Nucleus accumbens (tissue), 56 donors: Measurements from ENCODE around the gene ARHGAP1.
A peak's percentile ranks its signal among the peaks of the same experiment; 100 is the strongest.
"Not testable (repeated sequence)": the region's sequence is repeated elsewhere in the genome, so short reads cannot be mapped to it uniquely, and the experiment has no call there.

ENCODE experiments used
- DNase-seq, 56 donors: peaks; one replicate each; lab custom pipeline; 2025; lab: John Stamatoyannopoulos, UW

ARHGAP1 gene

DNA sequence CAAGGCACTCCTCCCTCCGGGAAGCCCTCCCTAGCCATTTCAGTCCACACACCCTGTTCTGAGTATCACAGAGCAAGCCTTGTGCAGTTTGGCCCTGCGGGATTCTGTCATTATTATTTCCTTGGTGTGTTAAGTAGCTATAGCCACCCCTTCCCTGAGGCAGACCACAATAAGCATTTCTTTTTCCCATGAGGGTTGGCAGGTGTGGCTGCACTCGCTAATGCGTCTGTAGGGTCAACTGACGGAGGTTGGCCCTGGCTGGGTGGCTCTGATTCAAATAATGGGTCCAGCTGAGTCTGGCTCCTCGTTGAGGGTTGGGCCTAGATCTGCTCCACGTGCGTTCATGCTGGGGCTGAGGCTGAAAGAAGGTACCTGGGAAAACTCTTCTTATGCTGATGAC lies 23.7 kb upstream of the ARHGAP1 start:
- no peak for DNase-seq

DNA sequence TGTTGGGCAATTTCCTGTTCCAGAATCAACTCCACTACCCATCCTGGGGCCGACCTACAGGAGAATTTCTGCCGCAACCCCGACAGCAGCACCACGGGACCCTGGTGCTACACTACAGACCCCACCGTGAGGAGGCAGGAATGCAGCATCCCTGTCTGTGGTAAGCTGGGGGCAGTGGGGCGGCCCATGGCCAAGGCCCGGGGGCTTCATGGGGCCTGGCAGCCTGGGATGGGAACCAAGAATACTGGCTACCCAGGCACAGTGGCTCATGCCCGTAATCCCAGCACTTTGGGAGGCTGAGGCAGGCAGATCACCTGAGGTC lies 22.9 kb upstream of the ARHGAP1 start:
- DNase-seq = no peak

DNA sequence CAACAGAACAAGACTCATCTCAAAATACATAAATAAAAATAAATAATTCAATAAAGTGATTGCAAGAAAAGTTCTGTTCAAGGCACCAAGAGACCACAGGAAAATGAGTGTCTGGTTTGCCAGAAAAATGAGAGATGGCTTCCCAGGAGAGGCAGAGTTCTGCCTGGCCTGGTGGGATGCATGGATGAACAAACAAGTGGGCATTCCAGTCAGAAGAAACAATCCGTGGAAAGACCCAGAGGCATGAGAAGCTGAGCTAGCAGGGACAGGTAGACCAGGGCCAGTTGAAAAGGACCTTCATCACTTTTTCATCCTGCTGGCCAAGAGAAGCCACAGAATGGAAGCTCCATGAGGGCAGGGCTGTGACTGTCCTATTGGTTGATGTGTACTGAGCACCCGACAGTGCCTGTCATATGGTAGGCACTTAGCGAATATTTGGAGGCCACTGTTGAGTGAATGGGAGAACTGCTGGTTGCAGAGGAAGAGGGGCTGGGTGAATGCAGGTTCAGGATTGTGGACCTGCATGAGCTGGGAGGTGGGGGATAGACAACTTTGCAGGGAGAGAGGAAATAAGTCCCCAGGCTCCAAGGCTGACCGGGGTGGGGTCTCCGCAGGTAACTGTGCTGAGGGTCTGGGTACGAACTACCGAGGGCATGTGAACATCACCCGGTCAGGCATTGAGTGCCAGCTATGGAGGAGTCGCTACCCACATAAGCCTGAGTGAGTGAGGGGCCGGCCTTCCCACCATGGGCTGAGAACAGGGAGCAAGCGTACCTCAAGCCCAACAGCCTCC lies 22.3 kb upstream of the ARHGAP1 start:
- no peak for DNase-seq

DNA sequence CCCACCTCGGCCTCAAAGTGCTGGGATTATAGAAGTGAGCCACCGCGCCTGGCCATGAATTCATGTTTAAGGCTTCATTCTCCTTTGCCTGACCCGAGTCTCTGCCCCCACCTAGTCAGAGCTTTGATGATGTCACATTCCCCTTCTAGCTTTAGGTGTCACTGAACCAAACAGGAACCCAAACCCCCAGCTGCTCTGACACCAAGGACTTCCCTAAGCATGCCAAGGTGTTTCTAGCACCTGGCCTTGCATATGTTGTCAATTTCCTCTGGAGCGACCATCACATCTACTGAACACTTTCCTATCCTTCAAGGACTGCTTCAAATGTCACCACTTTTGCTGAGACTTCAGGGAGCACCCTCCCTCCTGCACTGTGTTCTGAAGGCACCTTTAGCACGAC lies 20.9 kb upstream of the ARHGAP1 start:
- no peak for DNase-seq

DNA sequence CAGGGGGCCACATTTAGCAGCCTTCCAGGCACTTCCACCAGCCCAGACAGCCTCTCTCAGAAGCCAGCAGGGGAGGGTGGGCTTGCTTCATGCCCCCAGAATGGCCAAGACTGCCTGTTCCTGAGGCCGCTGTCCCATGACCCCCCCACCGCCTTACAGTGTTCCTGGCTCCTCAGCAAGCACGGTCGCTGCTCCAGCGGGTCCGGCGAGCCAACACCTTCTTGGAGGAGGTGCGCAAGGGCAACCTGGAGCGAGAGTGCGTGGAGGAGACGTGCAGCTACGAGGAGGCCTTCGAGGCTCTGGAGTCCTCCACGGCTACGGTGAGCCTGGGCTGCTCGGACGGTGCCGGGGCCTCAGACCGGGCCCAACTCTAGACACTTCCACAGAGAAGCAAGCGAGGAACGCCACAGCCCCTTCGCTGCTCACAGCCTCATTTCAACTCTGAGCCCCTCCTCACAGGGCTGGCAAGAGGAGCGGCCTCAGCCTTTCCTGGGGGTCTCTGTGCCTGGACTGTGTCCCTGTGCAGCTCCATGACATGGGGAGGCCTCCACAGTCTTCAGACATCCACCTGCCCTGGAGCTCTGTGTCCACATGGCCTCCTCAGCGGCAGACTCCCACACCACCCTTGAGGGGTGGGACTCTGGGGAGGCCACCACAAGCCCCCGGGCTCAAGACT lies 19.3 kb upstream of the ARHGAP1 start:
- DNase-seq = no peak

DNA sequence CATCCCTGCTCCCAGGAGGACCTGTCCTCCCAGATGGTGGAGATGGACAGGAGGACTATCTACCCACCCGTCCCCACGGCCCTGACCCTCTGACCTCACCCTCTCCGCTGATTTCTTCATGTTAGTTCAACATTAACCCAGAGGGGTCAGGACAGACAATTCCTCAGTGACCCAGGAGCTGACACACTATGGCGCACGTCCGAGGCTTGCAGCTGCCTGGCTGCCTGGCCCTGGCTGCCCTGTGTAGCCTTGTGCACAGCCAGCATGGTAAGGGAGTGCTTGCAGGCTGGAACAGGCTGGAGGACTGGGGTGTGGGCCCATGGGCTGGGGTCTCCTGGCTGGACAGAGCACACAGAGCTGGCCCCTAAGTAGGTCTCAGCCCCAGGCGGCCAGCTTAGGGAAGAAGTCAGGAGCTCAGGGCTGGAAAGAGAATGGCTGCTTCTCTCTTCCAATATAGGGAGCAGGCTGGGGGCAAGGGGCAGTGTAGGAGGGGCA lies 18.7 kb upstream of the ARHGAP1 start, which contains the start of gene F2:
Gene F2, plus strand, starts transcription at position 166 of the 495 bp plus-strand sequence. Its CDS starts 23 bp downstream, at position 189.
- DNase-seq = no peak

DNA sequence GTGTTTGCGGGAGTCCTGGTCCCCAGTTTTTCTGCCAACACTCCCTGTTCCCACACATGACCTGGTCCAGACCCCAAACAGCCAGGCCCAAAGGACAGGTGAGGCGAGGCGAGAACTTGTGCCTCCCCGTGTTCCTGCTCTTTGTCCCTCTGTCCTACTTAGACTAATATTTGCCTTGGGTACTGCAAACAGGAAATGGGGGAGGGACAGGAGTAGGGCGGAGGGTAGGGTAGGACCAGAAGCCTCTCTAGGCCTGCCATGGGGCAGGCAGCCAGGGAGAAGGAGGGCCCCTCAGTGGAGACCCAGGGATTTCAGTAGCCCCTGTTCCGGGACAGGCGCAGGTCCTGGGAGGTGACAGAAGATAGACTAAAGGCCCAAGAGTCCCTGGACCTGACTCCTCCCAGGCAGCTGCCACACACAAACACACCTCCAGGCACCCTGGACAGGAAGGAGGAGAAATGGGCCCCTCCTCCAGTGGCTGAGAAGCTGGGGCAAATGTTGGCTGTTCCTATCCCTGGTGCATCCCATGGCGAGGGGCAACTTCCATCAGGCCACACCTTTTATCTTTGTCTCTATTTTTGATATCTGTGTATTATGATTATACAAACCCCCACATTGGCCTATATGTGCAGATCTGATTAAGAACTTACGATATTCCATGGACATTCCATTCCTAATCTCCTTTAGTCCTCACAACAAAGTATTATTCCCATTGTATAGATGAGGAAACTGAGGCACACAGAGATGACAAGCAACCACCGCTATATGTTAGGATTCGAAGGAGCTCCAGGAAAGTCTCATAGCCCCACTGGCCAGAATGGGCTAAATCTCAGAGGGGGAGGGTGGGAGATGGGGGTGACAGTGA lies 18.0 kb upstream of the ARHGAP1 start:
- no peak for DNase-seq

DNA sequence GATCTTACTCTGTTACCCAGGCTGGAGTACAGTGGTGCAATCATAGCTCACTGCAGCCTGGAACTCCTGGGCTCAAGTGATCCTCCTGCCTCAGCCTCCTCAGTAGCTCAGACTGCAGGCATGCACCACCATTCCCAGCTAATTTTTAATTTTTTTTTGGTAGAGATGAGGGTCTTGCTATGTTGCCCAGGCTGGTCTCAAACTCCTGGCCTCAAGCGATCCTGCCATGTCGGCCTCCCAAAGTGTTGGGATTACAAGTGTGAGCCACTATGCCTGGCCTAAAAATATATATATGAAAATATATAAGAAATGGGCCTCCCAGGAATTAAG lies 17.4 kb upstream of the ARHGAP1 start:
- not testable (repeated sequence) for DNase-seq

DNA sequence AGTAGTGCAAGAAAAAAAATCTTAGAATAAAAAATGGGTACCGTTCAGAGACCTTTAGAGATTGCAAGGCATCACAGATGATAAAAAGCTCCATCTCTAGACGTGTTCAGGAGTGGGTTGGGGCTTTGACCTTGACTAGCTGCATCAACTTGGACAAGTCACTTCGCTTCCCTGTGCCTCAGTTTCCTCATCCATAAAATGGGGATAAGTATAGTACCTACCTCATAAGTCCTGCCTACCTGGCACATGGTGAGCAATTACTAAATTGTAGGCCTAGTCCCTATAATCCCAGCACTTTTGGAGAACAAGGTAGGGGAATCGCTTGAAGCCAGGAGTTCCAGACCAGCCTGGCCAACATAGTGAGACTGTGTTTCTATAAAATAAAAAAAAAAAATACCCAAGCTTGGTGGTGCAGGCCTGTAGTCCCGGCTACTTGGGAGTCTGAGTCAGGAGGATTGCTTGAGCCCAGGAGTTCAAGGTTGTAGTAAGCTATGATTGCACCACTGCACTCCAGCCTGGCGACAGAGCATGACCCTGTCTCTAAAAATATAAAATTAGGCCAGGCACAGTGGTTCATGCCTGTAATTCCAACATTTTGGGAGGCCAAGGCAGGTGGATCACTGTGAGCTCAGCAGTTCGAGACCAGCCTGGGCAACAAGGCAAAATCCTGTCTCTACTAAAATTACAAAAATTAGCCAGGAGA lies 12.6 kb upstream of the ARHGAP1 start:
- no peak for DNase-seq

DNA sequence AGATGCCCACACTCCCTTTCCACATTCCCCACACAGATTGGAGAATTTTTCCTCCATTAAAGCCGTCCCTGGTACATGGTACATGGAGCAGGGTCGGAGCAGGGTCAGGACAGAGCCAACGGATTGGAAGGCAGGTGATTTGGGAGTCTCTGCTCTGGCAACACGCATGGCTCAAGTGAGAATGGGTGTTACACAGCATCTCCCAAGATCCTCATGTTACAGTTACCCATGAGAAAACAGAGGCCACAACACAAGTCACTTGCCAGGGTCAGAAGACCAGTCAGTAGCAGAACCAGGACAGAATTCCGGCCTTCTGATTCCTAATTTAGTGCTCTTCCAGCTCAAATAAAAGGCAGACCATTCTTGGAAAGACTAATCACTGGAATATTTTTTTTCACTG lies 10.9 kb upstream of the ARHGAP1 start:
- no peak for DNase-seq

DNA sequence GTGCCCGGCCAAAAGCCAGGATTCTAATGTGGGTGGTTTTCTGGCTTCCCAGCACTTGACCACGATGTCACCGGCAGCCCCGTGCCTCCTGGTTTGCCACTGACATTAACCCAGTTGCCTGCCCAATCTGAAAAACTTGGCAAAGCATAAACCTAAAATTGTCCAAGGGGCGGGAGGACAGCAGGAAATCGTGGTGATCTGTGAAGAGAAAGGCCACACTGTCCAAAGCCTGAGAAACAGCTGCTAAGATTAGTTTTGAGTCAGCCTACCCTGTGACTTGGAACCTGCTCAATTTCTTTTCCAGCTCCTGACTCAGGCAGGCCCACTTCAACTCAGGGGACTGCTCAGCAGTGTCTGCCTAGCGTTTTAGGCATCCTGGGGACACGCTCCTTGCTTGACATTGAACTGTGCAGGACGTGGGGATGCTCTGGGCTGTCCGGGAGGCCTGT lies 10.4 kb upstream of the ARHGAP1 start:
- DNase-seq = peak in 6 of 56 donors; percentile 7 to 25 (median 24)

DNA sequence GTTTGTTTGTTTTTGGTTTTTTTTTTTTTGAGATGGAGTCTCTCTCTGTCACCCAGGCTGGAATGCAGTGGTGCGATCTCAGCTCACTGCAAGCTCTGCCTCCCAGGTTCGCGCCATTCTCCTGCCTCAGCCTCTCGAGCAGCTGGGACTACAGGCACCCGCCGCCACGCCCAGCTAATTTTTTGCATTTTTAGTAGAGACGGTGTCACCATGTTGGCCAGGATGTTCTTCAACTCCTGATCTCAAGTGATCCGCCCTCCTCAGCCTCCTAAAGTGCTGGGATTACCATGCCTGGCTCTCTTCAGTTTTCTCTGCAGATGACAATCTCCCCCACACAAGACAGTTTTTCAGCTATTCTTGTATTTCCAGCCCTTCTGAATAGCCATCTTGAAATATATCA lies 8.9 kb upstream of the ARHGAP1 start:
- DNase-seq = not testable (repeated sequence)

DNA sequence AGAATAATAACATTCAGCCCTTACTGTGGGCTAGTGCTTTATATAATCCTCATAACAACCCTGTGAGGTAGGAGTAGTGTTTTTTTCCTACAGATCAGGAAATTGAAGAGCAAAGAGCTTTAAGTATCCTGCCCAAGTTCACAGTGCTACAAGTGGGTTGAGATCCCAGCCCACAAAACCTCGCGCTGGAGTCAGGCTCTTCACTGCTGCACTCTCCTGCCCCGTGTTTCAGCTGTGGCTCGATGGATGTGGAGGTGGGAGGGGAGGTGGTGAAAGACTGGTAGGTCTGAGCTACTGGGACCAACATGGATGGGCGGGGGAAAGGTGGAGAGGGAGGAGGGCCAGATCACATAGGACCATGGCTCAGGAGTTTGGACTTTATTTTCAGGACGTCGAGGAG lies 6.5 kb upstream of the ARHGAP1 start:
- DNase-seq = no peak

DNA sequence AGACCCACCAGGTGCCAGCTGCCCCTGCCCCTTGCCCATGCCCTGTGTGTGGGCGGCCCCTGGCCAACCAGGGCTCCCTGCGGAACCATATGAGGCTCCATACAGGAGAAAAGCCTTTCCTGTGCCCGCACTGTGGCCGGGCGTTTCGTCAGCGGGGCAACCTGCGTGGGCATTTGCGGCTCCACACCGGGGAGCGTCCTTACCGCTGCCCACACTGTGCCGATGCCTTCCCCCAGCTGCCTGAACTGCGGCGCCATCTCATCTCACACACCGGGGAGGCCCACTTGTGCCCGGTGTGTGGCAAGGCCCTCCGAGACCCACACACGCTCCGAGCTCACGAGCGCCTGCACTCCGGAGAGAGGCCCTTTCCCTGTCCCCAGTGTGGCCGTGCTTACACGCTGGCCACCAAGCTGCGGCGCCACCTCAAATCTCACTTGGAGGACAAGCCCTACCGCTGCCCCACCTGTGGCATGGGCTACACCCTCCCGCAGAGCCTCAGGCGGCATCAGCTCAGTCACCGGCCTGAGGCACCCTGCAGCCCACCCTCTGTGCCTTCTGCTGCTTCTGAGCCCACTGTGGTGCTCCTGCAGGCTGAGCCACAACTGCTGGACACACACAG lies 4.8 kb upstream of the ARHGAP1 start:
- DNase-seq = no peak

DNA sequence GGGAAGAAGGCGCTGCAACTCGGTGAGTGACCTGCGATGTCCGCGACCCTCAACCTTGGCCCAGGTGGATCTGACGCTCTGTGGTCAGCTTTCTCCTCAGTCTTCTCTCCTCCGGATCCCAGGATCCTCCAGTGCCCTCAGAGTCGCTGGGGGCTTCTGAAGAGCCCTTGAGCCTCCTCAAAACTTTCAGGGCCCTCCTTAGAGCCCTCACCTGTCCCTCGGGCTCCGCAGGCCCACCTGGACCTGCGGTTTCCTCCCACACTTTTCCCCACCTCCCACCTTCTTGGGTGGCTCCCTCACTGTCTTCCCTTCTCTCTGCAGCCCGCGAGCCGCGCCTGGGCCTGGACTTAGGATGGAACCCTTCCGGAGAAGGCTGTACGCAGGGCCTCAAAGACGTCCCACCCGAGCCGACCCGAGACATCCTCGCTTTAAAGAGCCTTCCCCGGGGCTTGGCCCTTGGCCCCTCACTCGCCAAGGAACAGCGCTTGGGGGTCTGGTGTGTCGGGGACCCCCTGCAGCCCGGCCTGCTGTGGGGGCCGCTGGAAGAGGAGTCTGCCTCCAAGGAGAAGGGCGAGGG lies 747 bp upstream of the ARHGAP1 start:
- DNase-seq = peak in 1 of 56 donors; percentile 18

DNA sequence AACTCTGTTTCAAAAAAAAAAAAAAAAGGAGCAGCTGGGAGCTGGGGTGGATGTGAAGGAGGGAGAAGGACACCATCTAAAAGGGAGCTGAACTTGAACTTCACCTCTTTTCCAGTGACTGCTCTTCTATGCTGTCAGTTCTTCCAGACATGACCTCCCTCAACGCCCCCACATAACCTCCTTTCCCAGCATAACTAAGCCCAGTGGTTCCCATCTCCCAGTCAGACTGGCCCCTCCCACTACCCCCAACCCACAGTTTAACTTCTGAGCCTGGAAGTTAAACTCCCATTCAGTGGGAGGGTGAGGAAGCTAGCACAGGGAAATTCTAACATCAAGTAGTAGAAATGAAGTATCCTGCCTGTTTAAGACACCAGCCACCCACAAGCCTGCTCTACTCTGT lies 1.8 kb downstream of the ARHGAP1 start:
- DNase-seq = no peak

DNA sequence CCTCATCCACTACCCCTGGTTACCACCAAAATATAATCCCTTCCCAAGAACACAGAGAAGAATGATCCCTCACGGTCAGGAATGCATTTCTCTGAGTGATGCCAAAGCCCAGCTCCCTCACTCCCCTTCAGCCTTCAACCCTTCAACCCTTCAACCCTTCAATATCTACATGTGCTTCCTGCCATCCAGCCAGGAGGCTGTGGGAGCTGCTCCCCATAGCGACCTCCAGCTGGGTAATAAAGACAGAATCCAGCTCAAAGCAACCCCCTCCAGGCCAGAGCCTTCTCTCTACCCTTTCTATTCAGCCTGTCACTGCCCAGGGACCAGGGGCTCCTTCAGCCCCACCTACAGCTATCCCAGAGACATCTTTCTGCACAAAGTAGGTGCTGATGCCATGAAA lies 2.7 kb downstream of the ARHGAP1 start:
- DNase-seq = no peak

DNA sequence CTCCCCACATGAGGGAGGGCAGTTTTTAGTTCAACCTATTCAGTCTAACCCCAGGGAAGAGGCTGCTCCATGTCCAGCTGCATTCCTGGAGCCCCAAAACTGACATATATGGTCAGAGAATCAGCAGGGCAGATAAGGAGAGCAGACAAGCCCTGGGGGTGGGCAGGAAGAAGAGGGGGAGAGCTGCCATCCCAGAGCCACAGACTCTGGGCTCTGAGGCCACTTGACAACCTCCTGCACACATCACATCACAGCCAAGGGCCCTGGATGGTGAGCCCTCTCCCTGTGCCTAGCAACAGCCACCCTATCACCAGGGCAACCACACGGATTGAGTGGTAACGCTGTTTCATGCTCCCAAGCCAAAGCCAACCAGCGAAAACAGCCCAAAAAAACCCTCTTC lies 3.1 kb downstream of the ARHGAP1 start:
- peak in 48 of 56 donors; percentile 15 to 79 (median 51) for DNase-seq

DNA sequence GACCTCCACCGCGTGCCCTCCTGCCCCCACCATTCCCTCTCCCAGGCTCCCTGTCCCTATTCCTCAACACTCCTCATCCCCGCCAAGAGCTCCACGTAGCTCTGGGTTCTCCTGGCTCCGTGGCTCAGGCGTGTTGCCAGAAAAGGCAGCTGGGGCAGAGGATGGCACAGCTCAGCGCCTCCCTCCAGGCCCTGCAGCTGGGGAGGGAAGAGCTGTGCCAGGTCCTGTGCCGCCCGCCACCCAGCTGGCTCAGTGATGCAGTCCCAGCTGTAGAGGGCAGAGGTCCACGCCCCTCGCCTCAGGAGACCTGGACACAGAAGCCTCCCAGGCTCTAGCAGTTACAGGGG lies 4.2 kb downstream of the ARHGAP1 start:
- DNase-seq = peak in 55 of 56 donors; percentile 41 to 97 (median 88)
